ENCODE results near the gene USP10.

DNA sequence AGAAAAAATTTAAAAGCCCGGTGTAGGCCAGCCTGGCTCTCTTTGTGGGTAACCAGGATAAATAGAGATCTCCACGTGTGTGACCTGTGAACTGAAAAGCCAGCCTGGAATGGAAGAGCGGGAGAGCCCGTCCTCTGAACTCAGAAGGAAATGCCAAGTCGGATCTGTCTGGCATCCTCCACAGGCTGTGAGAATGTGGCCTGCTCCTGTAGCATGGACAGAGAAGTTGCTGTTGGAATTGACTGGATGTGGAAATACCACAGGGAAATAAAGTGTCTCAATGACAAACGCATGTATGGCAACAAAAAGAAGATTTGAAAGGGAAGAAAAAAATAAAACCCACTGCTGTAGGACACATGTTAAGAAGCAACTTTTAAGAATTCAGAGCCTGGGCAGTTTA is 44.8 kb upstream of the USP10 start:
- TF ChIP-seq, protein P1, sequence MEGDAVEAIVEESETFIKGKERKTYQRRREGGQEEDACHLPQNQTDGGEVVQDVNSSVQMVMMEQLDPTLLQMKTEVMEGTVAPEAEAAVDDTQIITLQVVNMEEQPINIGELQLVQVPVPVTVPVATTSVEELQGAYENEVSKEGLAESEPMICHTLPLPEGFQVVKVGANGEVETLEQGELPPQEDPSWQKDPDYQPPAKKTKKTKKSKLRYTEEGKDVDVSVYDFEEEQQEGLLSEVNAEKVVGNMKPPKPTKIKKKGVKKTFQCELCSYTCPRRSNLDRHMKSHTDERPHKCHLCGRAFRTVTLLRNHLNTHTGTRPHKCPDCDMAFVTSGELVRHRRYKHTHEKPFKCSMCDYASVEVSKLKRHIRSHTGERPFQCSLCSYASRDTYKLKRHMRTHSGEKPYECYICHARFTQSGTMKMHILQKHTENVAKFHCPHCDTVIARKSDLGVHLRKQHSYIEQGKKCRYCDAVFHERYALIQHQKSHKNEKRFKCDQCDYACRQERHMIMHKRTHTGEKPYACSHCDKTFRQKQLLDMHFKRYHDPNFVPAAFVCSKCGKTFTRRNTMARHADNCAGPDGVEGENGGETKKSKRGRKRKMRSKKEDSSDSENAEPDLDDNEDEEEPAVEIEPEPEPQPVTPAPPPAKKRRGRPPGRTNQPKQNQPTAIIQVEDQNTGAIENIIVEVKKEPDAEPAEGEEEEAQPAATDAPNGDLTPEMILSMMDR (IDR thresholded peaks at IDR 0.05) = no peak
- no peak for TF ChIP-seq POLR2A (IDR thresholded peaks at IDR 0.05)
